Measurements from ENCODE around the gene KDM7A. TPM values are rescaled to one million over a fixed set of nuclear protein-coding genes. Genes with fewer than 3 reads are reported as not detected.

The KDM7A gene
- total RNA-seq, 2 donors from 2014 or later: 28.1 to 39.2 TPM

- no peak overlapping the region for H3K4me3 Mint-ChIP-seq
Observed at GRCh38 chr7:140082770-140083169, 94.0 kb downstream of the KDM7A start.

GRCh38 chr7:140081774-140082425 is 94.9 kb downstream of the KDM7A start:
- Mint-ChIP-seq H3K27ac (no peak overlapping the region), H3K4me3 (no peak overlapping the region), H3K36me3 (ENCODE audit: insufficient read depth in 2 of 2) (no peaks in the 10 kb centered on the region), H3K9me3 (no peaks in the 10 kb centered on the region), H3K27me3 (ENCODE audit: low read depth) (no peaks in the 10 kb centered on the region), H3K4me1 (ENCODE audit: low read depth) (peaks cover 31% of the 10 kb centered on the region)
- no peak for ATAC-seq (replicated peaks in 1 of 2)
- DNase-seq: no peak

More at GRCh38 chr7:140082770-140083169, 94.0 kb downstream of the KDM7A start:
- ATAC-seq (replicated peaks in 1 of 2) (no peak), DNase-seq (no peak)
- Mint-ChIP-seq H3K36me3 (ENCODE audit: insufficient read depth in 2 of 2) (no peaks in the 10 kb centered on the region), H3K4me1 (ENCODE audit: low read depth) (peaks cover 31% of the 10 kb centered on the region), H3K27ac (peak overlapping the region; percentile 52), H3K27me3 (ENCODE audit: low read depth) (no peaks in the 10 kb centered on the region), H3K9me3 (no peaks in the 10 kb centered on the region)

- H3K4me3 Mint-ChIP-seq: no peak overlapping the region
- DNase-seq: no peak
- H3K27me3 Mint-ChIP-seq (ENCODE audit: low read depth): no peaks in the 10 kb centered on the region
- no peak for ATAC-seq (replicated peaks in 1 of 2)
- peaks cover 31% of the 10 kb centered on the region for H3K4me1 Mint-ChIP-seq (ENCODE audit: low read depth)
- no peaks in the 10 kb centered on the region for H3K9me3 Mint-ChIP-seq
- H3K36me3 Mint-ChIP-seq (ENCODE audit: insufficient read depth in 2 of 2): no peaks in the 10 kb centered on the region
- no peak overlapping the region for H3K27ac Mint-ChIP-seq
Observed at GRCh38 chr7:140080919-140081318, 95.9 kb downstream of the KDM7A start.

- no peak for ATAC-seq (replicated peaks in 1 of 2)
- no peak overlapping the region for H3K27ac Mint-ChIP-seq
Observed at GRCh38 chr7:140079121-140079536, 97.7 kb downstream of the KDM7A start.

GRCh38 chr7:140078392-140078791 is 98.4 kb downstream of the KDM7A start:
- Mint-ChIP-seq H3K4me1 (ENCODE audit: low read depth) (peaks cover 6% of the 10 kb centered on the region), H3K36me3 (ENCODE audit: insufficient read depth in 2 of 2) (no peaks in the 10 kb centered on the region), H3K9me3 (no peaks in the 10 kb centered on the region), H3K27ac (no peak overlapping the region), H3K27me3 (ENCODE audit: low read depth) (no peaks in the 10 kb centered on the region), H3K4me3 (no peak overlapping the region)
- ATAC-seq (replicated peaks in 1 of 2): peak in 1 of 2 donors; percentile 15
- DNase-seq: no peak

More at GRCh38 chr7:140079121-140079536, 97.7 kb downstream of the KDM7A start:
- no peak overlapping the region for H3K4me3 Mint-ChIP-seq
- H3K9me3 Mint-ChIP-seq: no peaks in the 10 kb centered on the region
- H3K36me3 Mint-ChIP-seq (ENCODE audit: insufficient read depth in 2 of 2): no peaks in the 10 kb centered on the region
- DNase-seq: no peak
- H3K27me3 Mint-ChIP-seq (ENCODE audit: low read depth): no peaks in the 10 kb centered on the region
- H3K4me1 Mint-ChIP-seq (ENCODE audit: low read depth): peaks cover 14% of the 10 kb centered on the region

GRCh38 chr7:140074780-140075179 is 102.0 kb downstream of the KDM7A start:
- ATAC-seq (replicated peaks in 1 of 2): no peak
- no peak for DNase-seq
- no peaks in the 10 kb centered on the region for H3K27me3 Mint-ChIP-seq (ENCODE audit: low read depth)
- peaks cover 0 to 2% of the 10 kb centered on the region in 2 donors for H3K36me3 Mint-ChIP-seq (ENCODE audit: insufficient read depth in 2 of 2)
- no peak overlapping the region for H3K27ac Mint-ChIP-seq
- H3K9me3 Mint-ChIP-seq: peaks cover 2 to 3% of the 10 kb centered on the region in 2 donors
- peaks cover 6% of the 10 kb centered on the region for H3K4me1 Mint-ChIP-seq (ENCODE audit: low read depth)
- no peak overlapping the region for H3K4me3 Mint-ChIP-seq

- H3K9me3 Mint-ChIP-seq: peaks cover 10 to 15% of the 10 kb centered on the region in 2 donors
- H3K27me3 Mint-ChIP-seq (ENCODE audit: low read depth): no peaks in the 10 kb centered on the region
- peaks cover 11% of the 10 kb centered on the region for H3K4me1 Mint-ChIP-seq (ENCODE audit: low read depth)
- no peak overlapping the region for H3K27ac Mint-ChIP-seq
- H3K4me3 Mint-ChIP-seq: no peak overlapping the region
- ATAC-seq (replicated peaks in 1 of 2): no peak
- DNase-seq: no peak
- H3K36me3 Mint-ChIP-seq (ENCODE audit: insufficient read depth in 2 of 2): peaks cover 14 to 26% of the 10 kb centered on the region in 2 donors
Observed at GRCh38 chr7:140070546-140070945, 106.2 kb downstream of the KDM7A start.

GRCh38 chr7:140069298-140069949 is 107.4 kb downstream of the KDM7A start:
- DNase-seq (no peak), ATAC-seq (replicated peaks in 1 of 2) (peak; percentile 61 to 73)
- Mint-ChIP-seq H3K9me3 (peaks cover 10 to 15% of the 10 kb centered on the region in 2 donors), H3K4me3 (no peak overlapping the region), H3K27me3 (ENCODE audit: low read depth) (no peaks in the 10 kb centered on the region), H3K27ac (peak overlapping the region; percentile 55), H3K4me1 (ENCODE audit: low read depth) (peaks cover 11% of the 10 kb centered on the region), H3K36me3 (ENCODE audit: insufficient read depth in 2 of 2) (peaks cover 14 to 26% of the 10 kb centered on the region in 2 donors)

GRCh38 chr7:140068033-140068432 is 108.8 kb downstream of the KDM7A start:
- Mint-ChIP-seq H3K27ac (no peak overlapping the region), H3K9me3 (peaks cover 10 to 15% of the 10 kb centered on the region in 2 donors), H3K27me3 (ENCODE audit: low read depth) (no peaks in the 10 kb centered on the region), H3K4me1 (ENCODE audit: low read depth) (peaks cover 19% of the 10 kb centered on the region), H3K4me3 (no peak overlapping the region), H3K36me3 (ENCODE audit: insufficient read depth in 2 of 2) (peaks cover 14 to 26% of the 10 kb centered on the region in 2 donors)
- ATAC-seq (replicated peaks in 1 of 2) (no peak), DNase-seq (no peak)

GRCh38 chr7:140067052-140067451 is 109.7 kb downstream of the KDM7A start:
- no peak overlapping the region for H3K4me3 Mint-ChIP-seq
- H3K9me3 Mint-ChIP-seq: peaks cover 10 to 15% of the 10 kb centered on the region in 2 donors
- no peak overlapping the region for H3K27ac Mint-ChIP-seq
- no peak for ATAC-seq (replicated peaks in 1 of 2)
- H3K4me1 Mint-ChIP-seq (ENCODE audit: low read depth): peaks cover 19% of the 10 kb centered on the region
- no peaks in the 10 kb centered on the region for H3K27me3 Mint-ChIP-seq (ENCODE audit: low read depth)
- peaks cover 14 to 26% of the 10 kb centered on the region in 2 donors for H3K36me3 Mint-ChIP-seq (ENCODE audit: insufficient read depth in 2 of 2)
- DNase-seq: no peak

- Mint-ChIP-seq H3K4me1 (ENCODE audit: low read depth) (peaks cover 51% of the 10 kb centered on the region), H3K27ac (peak within 1 kb of the TSS; percentile 79)
Observed at GRCh38 chr7:140062528-140063299, 114.1 kb downstream of the KDM7A start, which contains the start of gene PARP12. PARP12 (minus strand) TSS chr7:140062951; CDS start chr7:140062847, 104 bp downstream.

GRCh38 chr7:140062118-140062527 is 114.7 kb downstream of the KDM7A start:
- Mint-ChIP-seq H3K4me1 (ENCODE audit: low read depth) (peaks cover 51% of the 10 kb centered on the region), H3K9me3 (peaks cover 3 to 10% of the 10 kb centered on the region in 2 donors), H3K4me3 (peak overlapping the region; percentile 88 to 93), H3K27me3 (ENCODE audit: low read depth) (no peaks in the 10 kb centered on the region), H3K27ac (peak overlapping the region; percentile 79), H3K36me3 (ENCODE audit: insufficient read depth in 2 of 2) (peaks cover 5 to 23% of the 10 kb centered on the region in 2 donors)
- DNase-seq (peak; percentile 27 to 44), ATAC-seq (replicated peaks in 1 of 2) (peak; percentile 27 to 35)

More at GRCh38 chr7:140062528-140063299, 114.1 kb downstream of the KDM7A start, which contains the start of gene PARP12:
- peaks cover 6 to 10% of the 10 kb centered on the region in 2 donors for H3K9me3 Mint-ChIP-seq
- ATAC-seq (replicated peaks in 1 of 2): peak; percentile 81 to 83
- H3K27me3 Mint-ChIP-seq (ENCODE audit: low read depth): no peaks in the 10 kb centered on the region
- peak; percentile 92 to 93 for DNase-seq
- peak within 1 kb of the TSS; percentile 88 to 93 for H3K4me3 Mint-ChIP-seq
- H3K36me3 Mint-ChIP-seq (ENCODE audit: insufficient read depth in 2 of 2): peaks cover 8 to 29% of the 10 kb centered on the region in 2 donors

GRCh38 chr7:140061607-140061930 is 115.2 kb downstream of the KDM7A start:
- H3K27me3 Mint-ChIP-seq (ENCODE audit: low read depth): no peaks in the 10 kb centered on the region
- H3K4me1 Mint-ChIP-seq (ENCODE audit: low read depth): peaks cover 54% of the 10 kb centered on the region
- H3K9me3 Mint-ChIP-seq: peaks cover under 1 to 5% of the 10 kb centered on the region in 2 donors
- peaks cover under 1 to 22% of the 10 kb centered on the region in 2 donors for H3K36me3 Mint-ChIP-seq (ENCODE audit: insufficient read depth in 2 of 2)
- H3K4me3 Mint-ChIP-seq: peak overlapping the region; percentile 88 to 93
- H3K27ac Mint-ChIP-seq: no peak overlapping the region
- no peak for ATAC-seq (replicated peaks in 1 of 2)
- DNase-seq: no peak

All from activated T-cell treated with anti-CD3 and anti-CD28 coated beads, Interleukin-2, amount 50 U/mL, for 72 hours (primary cell).